ENCODE measurements around the gene ARMS2. TPM values are rescaled to one million over a fixed set of nuclear protein-coding genes. Genes with fewer than 3 reads are reported as not detected.

The ARMS2 gene
- total and polyA plus RNA-seq, 12 donors: 0.33 to 1.3 (median 0.94) TPM; not detected in 8

DNA sequence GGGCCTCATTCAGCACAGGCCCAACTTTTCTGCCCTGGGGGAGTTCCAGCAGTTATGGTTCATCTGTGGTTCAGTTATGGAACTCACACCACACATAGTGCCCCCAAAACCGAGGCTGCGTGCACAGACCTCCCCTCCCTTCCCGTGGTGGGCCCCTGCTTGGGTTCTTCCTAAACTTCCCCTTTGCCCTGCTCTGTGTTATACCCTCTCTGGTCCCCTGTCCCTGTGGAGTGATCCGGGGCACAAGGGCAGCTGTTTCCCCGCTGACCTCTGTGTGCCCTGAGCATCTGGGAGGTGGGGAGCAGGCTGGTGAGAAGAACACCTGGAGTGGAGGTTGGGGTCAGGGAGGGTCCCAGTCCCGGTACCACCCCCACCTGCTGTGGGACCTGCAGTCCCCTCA, 46.3 kb downstream of the ARMS2 start:
- Histone ChIP-seq H3K27me3 (no peaks in the 10 kb centered on the region), H3K4me3 (no peak overlapping the region), H3K9me3 (no peaks in the 10 kb centered on the region), H3K36me3 (peaks cover 0 to 14% (median 0%) of the 10 kb centered on the region in 9 donors), H3K27ac (peak overlapping the region in 1 of 10 donors; percentile 76), H3K4me1 (peaks cover 11 to 64% (median 43%) of the 10 kb centered on the region in 9 donors)
- 93 to 95% methylated on average over 6 of the region's 6 CpGs for WGBS, 2 donors
- intact Hi-C loops (cut with DNase I): loop anchor here in 1 of 10 donors (5.0 kb wide), 1 partner anchor 38 kb away; the partner anchor contains the start of gene HTRA1
- TF ChIP-seq, protein P1, sequence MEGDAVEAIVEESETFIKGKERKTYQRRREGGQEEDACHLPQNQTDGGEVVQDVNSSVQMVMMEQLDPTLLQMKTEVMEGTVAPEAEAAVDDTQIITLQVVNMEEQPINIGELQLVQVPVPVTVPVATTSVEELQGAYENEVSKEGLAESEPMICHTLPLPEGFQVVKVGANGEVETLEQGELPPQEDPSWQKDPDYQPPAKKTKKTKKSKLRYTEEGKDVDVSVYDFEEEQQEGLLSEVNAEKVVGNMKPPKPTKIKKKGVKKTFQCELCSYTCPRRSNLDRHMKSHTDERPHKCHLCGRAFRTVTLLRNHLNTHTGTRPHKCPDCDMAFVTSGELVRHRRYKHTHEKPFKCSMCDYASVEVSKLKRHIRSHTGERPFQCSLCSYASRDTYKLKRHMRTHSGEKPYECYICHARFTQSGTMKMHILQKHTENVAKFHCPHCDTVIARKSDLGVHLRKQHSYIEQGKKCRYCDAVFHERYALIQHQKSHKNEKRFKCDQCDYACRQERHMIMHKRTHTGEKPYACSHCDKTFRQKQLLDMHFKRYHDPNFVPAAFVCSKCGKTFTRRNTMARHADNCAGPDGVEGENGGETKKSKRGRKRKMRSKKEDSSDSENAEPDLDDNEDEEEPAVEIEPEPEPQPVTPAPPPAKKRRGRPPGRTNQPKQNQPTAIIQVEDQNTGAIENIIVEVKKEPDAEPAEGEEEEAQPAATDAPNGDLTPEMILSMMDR (IDR thresholded peaks at IDR 0.05): no peak
- ATAC-seq (no peak), DNase-seq (no peak)

DNA sequence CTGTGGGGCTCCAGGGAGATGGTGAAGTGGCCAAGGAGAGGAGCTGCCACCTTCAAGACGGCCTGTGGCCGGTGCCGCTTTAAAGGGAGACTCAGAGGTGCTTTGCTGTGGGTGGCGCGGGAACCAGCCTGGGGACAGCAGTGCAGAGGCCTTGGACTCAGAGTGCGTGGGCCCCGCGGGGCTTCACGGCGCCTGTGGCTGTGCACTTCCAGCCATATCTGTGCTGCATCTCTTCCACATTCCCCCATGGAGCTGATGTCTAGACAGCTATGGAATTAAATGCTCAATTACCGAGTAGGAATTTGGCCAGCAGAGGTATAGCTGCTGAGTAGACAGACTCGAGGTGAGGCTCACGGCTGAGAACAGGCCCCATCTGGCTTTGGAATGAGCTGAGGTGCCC, 48.6 kb downstream of the ARMS2 start:
- WGBS, 2 donors: 93 to 95% methylated on average over 13 of the region's 13 CpGs
- Histone ChIP-seq H3K36me3 (peaks cover 0 to 35% (median 0%) of the 10 kb centered on the region in 9 donors), H3K27ac (no peak overlapping the region), H3K4me3 (no peak overlapping the region), H3K9me3 (no peaks in the 10 kb centered on the region), H3K27me3 (no peaks in the 10 kb centered on the region), H3K4me1 (peaks cover 11 to 57% (median 38%) of the 10 kb centered on the region in 9 donors)
- TF ChIP-seq, protein P1 (IDR thresholded peaks at IDR 0.05): no peak
- intact Hi-C loops (cut with DNase I): loop anchor here in 1 of 10 donors (5.0 kb wide), 1 partner anchor 41 kb away; the partner anchor contains the start of gene HTRA1
- DNase-seq (no peak), ATAC-seq (no peak)

DNA sequence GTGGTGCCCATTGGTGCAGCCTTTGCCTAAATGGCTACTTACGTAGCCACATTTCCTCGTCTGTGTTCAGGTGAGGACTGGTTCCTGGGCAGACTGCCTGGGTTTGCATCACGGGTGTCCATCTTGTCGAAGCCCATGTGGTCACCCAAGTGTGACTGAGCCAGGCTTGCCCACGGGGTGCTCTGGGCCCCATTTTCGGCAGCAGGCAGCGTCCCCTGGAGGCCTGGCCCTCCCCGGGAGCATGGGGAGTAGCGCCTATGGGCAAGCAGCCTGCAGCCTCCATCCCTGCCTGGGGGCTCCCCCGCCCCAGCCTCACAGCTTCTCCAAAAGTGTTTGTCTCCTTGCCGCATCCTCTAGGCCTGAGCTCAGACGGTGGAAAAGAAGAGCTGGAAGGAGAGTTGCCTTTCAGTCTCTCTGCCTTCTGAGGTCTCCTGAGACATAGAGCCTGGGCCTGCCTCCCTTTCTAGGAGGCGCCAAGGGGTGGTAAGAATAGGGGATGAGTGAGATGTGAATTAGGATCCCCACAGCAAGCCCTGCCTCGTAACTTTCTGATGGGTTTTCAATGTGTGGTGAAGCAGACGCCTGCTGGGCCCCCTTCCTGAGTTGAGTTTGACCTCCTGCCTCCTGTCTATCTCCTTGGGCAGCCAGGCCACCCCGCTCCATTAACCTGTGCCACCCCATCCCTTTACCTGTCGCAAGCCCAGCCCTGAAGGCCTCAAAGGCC, 49.6 kb downstream of the ARMS2 start:
- peak overlapping the region in 7 of 10 donors; percentile 15 to 62 (median 39) for H3K27ac ChIP-seq
- WGBS, 2 donors: 78 to 81% methylated on average over 17 of the region's 17 CpGs

DNA sequence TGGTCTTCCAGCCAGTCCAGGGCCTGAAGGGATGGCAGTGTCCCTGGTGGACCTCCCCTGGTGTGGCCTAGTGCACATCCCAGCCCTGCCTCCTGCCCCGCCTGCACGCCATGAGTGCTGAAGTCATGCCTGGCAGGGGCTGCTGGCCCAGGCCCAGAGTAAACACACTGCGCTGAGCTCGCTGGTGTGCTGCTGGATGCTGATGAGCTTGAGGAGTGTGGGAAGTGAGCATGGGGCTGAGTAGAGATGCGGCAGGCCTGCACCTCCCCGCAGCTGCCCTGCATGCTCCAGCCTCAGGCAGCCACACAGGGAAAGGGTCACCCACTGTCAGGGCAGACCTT, 50.1 kb downstream of the ARMS2 start:
- 7 to 8% methylated on average over 6 of the region's 6 CpGs for WGBS, 2 donors
- Histone ChIP-seq H3K27ac (peak overlapping the region in 6 of 10 donors; percentile 15 to 62 (median 40)), H3K4me1 (peaks cover 5 to 43% (median 23%) of the 10 kb centered on the region in 9 donors), H3K36me3 (peaks cover 0 to 50% (median 14%) of the 10 kb centered on the region in 9 donors), H3K9me3 (no peaks in the 10 kb centered on the region), H3K4me3 (no peak overlapping the region), H3K27me3 (no peaks in the 10 kb centered on the region)
- DNase-seq (peak; percentile 89 to 91), ATAC-seq (peak; percentile 95 to 98 (median 98))
- intact Hi-C loops (cut with DNase I): loop anchor here in 1 of 10 donors (5.0 kb wide), 1 partner anchor 42 kb away; the partner anchor contains the start of gene HTRA1
- TF ChIP-seq, protein P1 (IDR thresholded peaks at IDR 0.05): no peak

More for the DNA sequence above, 49.6 kb downstream of the ARMS2 start:
- no peaks in the 10 kb centered on the region for H3K9me3 ChIP-seq
- H3K36me3 ChIP-seq: peaks cover 0 to 45% (median 8%) of the 10 kb centered on the region in 9 donors
- no peak overlapping the region for H3K4me3 ChIP-seq
- TF ChIP-seq, protein P1 (IDR thresholded peaks at IDR 0.05): no peak
- ATAC-seq: peak in 2 of 8 donors; percentile 1 to 2
- H3K4me1 ChIP-seq: peaks cover 7 to 48% (median 28%) of the 10 kb centered on the region in 9 donors
- DNase-seq: no peak
- no peaks in the 10 kb centered on the region for H3K27me3 ChIP-seq
- intact Hi-C loops (cut with DNase I): loop anchor here in 1 of 10 donors (5.0 kb wide), 1 partner anchor 42 kb away; the partner anchor contains the start of gene HTRA1
